Measurements from ENCODE around the gene CCDC87. TPM values are rescaled to one million over a fixed set of nuclear protein-coding genes. Genes with fewer than 3 reads are reported as not detected.

Gene CCDC87
- total and polyA plus RNA-seq, 2 experiments from 2014 or later: 0.39 to 1.2 TPM

GRCh38 chr11:66595245-66595904 lies 2.5 kb upstream of the CCDC87 start:
- no peaks in the 10 kb centered on the region; the same call in 1 of the 2 replicates for H3K79me2 ChIP-seq (replicated peaks; ENCODE audit: insufficient read depth)
- no peak for ATAC-seq

More at GRCh38 chr11:66595245-66595904, 2.5 kb upstream of the CCDC87 start:
- H3K4me3 Mint-ChIP-seq: no peak overlapping the region
- peaks cover 23% of the 10 kb centered on the region for H3K9me3 Mint-ChIP-seq
- H3K36me3 ChIP-seq (ENCODE audit: insufficient read depth): no peaks in the 10 kb centered on the region; the same call in 1 of the 2 replicates
- H3K4me3 ChIP-seq: no peak overlapping the region
- no peak for DNase-seq (ENCODE audit: low spot score)
- H3K27ac ChIP-seq (ENCODE audit: low read depth): no peak overlapping the region
- H3K27me3 ChIP-seq (ENCODE audit: insufficient read depth): 0 out of 2 replicates have a peak, but pooled peaks cover 7% of the 10 kb centered on the region
- no peak overlapping the region for H3K27ac Mint-ChIP-seq
- no peak for TF ChIP-seq JUNB (IDR thresholded peaks at IDR 0.05; ENCODE audit: unreplicated experiment)
- TF ChIP-seq POLR2AphosphoS5 (IDR thresholded peaks at IDR 0.05; ENCODE audit: low read depth): no peak
- no peak for TF ChIP-seq CREB1 (CRISPR knock-in tag; IDR thresholded peaks at IDR 0.05; ENCODE audit: low read depth)
- TF ChIP-seq EZH2 (IDR thresholded peaks at IDR 0.05; ENCODE audit: low read depth, unreplicated experiment): no peak
- no peak for TF ChIP-seq STAT1 (IDR thresholded peaks at IDR 0.05; ENCODE audit: unreplicated experiment)
- TF ChIP-seq, protein P1, sequence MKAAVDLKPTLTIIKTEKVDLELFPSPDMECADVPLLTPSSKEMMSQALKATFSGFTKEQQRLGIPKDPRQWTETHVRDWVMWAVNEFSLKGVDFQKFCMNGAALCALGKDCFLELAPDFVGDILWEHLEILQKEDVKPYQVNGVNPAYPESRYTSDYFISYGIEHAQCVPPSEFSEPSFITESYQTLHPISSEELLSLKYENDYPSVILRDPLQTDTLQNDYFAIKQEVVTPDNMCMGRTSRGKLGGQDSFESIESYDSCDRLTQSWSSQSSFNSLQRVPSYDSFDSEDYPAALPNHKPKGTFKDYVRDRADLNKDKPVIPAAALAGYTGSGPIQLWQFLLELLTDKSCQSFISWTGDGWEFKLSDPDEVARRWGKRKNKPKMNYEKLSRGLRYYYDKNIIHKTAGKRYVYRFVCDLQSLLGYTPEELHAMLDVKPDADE (IDR thresholded peaks at IDR 0.05): no peak
- TF ChIP-seq, protein P2, sequence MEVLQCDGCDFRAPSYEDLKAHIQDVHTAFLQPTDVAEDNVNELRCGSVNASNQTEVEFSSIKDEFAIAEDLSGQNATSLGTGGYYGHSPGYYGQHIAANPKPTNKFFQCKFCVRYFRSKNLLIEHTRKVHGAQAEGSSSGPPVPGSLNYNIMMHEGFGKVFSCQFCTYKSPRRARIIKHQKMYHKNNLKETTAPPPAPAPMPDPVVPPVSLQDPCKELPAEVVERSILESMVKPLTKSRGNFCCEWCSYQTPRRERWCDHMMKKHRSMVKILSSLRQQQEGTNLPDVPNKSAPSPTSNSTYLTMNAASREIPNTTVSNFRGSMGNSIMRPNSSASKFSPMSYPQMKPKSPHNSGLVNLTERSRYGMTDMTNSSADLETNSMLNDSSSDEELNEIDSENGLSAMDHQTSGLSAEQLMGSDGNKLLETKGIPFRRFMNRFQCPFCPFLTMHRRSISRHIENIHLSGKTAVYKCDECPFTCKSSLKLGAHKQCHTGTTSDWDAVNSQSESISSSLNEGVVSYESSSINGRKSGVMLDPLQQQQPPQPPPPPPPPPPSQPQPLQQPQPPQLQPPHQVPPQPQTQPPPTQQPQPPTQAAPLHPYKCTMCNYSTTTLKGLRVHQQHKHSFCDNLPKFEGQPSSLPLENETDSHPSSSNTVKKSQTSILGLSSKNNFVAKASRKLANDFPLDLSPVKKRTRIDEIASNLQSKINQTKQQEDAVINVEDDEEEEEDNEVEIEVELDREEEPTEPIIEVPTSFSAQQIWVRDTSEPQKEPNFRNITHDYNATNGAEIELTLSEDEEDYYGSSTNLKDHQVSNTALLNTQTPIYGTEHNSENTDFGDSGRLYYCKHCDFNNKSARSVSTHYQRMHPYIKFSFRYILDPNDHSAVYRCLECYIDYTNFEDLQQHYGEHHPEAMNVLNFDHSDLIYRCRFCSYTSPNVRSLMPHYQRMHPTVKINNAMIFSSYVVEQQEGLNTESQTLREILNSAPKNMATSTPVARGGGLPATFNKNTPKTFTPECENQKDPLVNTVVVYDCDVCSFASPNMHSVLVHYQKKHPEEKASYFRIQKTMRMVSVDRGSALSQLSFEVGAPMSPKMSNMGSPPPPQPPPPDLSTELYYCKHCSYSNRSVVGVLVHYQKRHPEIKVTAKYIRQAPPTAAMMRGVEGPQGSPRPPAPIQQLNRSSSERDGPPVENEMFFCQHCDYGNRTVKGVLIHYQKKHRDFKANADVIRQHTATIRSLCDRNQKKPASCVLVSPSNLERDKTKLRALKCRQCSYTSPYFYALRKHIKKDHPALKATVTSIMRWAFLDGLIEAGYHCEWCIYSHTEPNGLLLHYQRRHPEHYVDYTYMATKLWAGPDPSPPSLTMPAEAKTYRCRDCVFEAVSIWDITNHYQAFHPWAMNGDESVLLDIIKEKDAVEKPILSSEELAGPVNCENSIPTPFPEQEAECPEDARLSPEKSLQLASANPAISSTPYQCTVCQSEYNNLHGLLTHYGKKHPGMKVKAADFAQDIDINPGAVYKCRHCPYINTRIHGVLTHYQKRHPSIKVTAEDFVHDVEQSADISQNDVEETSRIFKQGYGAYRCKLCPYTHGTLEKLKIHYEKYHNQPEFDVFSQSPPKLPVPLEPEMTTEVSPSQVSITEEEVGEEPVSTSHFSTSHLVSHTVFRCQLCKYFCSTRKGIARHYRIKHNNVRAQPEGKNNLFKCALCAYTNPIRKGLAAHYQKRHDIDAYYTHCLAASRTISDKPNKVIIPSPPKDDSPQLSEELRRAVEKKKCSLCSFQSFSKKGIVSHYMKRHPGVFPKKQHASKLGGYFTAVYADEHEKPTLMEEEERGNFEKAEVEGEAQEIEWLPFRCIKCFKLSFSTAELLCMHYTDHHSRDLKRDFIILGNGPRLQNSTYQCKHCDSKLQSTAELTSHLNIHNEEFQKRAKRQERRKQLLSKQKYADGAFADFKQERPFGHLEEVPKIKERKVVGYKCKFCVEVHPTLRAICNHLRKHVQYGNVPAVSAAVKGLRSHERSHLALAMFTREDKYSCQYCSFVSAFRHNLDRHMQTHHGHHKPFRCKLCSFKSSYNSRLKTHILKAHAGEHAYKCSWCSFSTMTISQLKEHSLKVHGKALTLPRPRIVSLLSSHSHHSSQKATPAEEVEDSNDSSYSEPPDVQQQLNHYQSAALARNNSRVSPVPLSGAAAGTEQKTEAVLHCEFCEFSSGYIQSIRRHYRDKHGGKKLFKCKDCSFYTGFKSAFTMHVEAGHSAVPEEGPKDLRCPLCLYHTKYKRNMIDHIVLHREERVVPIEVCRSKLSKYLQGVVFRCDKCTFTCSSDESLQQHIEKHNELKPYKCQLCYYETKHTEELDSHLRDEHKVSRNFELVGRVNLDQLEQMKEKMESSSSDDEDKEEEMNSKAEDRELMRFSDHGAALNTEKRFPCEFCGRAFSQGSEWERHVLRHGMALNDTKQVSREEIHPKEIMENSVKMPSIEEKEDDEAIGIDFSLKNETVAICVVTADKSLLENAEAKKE (CRISPR knock-in tag; IDR thresholded peaks at IDR 0.05): no peak
- TF ChIP-seq, protein P3, sequence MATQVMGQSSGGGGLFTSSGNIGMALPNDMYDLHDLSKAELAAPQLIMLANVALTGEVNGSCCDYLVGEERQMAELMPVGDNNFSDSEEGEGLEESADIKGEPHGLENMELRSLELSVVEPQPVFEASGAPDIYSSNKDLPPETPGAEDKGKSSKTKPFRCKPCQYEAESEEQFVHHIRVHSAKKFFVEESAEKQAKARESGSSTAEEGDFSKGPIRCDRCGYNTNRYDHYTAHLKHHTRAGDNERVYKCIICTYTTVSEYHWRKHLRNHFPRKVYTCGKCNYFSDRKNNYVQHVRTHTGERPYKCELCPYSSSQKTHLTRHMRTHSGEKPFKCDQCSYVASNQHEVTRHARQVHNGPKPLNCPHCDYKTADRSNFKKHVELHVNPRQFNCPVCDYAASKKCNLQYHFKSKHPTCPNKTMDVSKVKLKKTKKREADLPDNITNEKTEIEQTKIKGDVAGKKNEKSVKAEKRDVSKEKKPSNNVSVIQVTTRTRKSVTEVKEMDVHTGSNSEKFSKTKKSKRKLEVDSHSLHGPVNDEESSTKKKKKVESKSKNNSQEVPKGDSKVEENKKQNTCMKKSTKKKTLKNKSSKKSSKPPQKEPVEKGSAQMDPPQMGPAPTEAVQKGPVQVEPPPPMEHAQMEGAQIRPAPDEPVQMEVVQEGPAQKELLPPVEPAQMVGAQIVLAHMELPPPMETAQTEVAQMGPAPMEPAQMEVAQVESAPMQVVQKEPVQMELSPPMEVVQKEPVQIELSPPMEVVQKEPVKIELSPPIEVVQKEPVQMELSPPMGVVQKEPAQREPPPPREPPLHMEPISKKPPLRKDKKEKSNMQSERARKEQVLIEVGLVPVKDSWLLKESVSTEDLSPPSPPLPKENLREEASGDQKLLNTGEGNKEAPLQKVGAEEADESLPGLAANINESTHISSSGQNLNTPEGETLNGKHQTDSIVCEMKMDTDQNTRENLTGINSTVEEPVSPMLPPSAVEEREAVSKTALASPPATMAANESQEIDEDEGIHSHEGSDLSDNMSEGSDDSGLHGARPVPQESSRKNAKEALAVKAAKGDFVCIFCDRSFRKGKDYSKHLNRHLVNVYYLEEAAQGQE (IDR thresholded peaks at IDR 0.05; ENCODE audit: unreplicated experiment): no peak
- no peak for TF ChIP-seq EZH2phosphoT487 (IDR thresholded peaks at IDR 0.05; ENCODE audit: unreplicated experiment)
- TF ChIP-seq NANOG (IDR thresholded peaks at IDR 0.05; ENCODE audit: borderline replicate concordance): no peak
- TF ChIP-seq ZNF331 (CRISPR knock-in tag; IDR thresholded peaks at IDR 0.05; ENCODE audit: low read depth): no peak
- TF ChIP-seq CTCF (conservative IDR thresholded peaks at IDR 0.05; ENCODE audit: low read depth in 2 of 2): no peak
- H3K9me2 ChIP-seq (ENCODE audit: insufficient read depth): no peaks in the 10 kb centered on the region
- H3K4me2 ChIP-seq: no peak overlapping the region
- no peaks in the 10 kb centered on the region for H4K20me1 ChIP-seq (replicated peaks; ENCODE audit: insufficient read depth)
- 0 out of 2 replicates have a peak, but pooled peaks cover 10% of the 10 kb centered on the region for H3F3A ChIP-seq (replicated peaks; ENCODE audit: low read depth)
- H3K27me3 Mint-ChIP-seq (ENCODE audit: insufficient read depth, low read depth, poor library complexity): peaks cover 20% of the 10 kb centered on the region
- peaks cover 12% of the 10 kb centered on the region for H3K4me1 Mint-ChIP-seq
- peaks cover 10% of the 10 kb centered on the region; the same call in 1 of the 2 replicates for H3K4me1 ChIP-seq (ENCODE audit: insufficient read depth)
- no peak overlapping the region for H2AFZ ChIP-seq
- H3K36me3 Mint-ChIP-seq (ENCODE audit: low read depth): peaks cover 12% of the 10 kb centered on the region; the same call in 2 of the 3 replicates
